Lower leg skin (tissue), 4 donors: ENCODE data around the gene AQP12A. TPM values are rescaled to one million over a fixed set of nuclear protein-coding genes. Genes with fewer than 3 reads are reported as not detected.
"Not testable (repeated sequence)": the region's sequence is repeated elsewhere in the genome, so short reads cannot be mapped to it uniquely, and the experiment has no call there.

ENCODE experiments used
- DNase-seq, 2 donors: peaks; one replicate each; pipeline ENCODE4 v3.0.0-alpha.2; 2019; ENCODE audit warnings: low spot score in 2 of 2
- H3K4me3 ChIP-seq: fragments of 200-600 bp; sonication (generic); 2 replicates; pipeline ENCODE4 v1.5.1; 2017; ENCODE audit warnings: mild to moderate bottlenecking, low read depth; ENCODE audit not compliant: poor library complexity, severe bottlenecking
- CTCF ChIP-seq, 3 donors: fragments of 450-650 bp; IDR thresholded peaks; one replicate each; pipeline ENCODE4 v1.5.1; 2016; ENCODE audit warnings: antibody characterized with exemption in 3 of 3, mild to moderate bottlenecking in 3 of 3, moderate library complexity in 2 of 3
- POLR2A ChIP-seq, 2 donors: fragments of 450-650 bp; IDR thresholded peaks; one replicate each; pipeline ENCODE4 v1.6.1; 2016 to 2017; ENCODE audit warnings: antibody characterized with exemption in 2 of 2, mild to moderate bottlenecking in 1 of 2, moderate library complexity in 1 of 2
- WGBS, 2 donors: methylation state at CpG; one replicate each; pipeline ENCODE4 v1.1.5; 2018; 5-methylcytosine and 5-hydroxymethylcytosine counted together
- intact Hi-C: fragments of 100-400 bp; cut with DNase I; formaldehyde crosslinking; loops from one replicate; pipeline ENCODE4 v1.15.0; 2023; ENCODE audit warnings: low total_unique reads
- total RNA-seq, 4 donors: library from RNA; depleted of rRNA; stranded (reverse); fragments of >200 nt; gene quantifications; one replicate each; pipeline ENCODE4 v1.1.0, GENCODE V29; 2016

AQP12A gene, protein sequence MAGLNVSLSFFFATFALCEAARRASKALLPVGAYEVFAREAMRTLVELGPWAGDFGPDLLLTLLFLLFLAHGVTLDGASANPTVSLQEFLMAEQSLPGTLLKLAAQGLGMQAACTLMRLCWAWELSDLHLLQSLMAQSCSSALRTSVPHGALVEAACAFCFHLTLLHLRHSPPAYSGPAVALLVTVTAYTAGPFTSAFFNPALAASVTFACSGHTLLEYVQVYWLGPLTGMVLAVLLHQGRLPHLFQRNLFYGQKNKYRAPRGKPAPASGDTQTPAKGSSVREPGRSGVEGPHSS
- not detected for total RNA-seq

DNA sequence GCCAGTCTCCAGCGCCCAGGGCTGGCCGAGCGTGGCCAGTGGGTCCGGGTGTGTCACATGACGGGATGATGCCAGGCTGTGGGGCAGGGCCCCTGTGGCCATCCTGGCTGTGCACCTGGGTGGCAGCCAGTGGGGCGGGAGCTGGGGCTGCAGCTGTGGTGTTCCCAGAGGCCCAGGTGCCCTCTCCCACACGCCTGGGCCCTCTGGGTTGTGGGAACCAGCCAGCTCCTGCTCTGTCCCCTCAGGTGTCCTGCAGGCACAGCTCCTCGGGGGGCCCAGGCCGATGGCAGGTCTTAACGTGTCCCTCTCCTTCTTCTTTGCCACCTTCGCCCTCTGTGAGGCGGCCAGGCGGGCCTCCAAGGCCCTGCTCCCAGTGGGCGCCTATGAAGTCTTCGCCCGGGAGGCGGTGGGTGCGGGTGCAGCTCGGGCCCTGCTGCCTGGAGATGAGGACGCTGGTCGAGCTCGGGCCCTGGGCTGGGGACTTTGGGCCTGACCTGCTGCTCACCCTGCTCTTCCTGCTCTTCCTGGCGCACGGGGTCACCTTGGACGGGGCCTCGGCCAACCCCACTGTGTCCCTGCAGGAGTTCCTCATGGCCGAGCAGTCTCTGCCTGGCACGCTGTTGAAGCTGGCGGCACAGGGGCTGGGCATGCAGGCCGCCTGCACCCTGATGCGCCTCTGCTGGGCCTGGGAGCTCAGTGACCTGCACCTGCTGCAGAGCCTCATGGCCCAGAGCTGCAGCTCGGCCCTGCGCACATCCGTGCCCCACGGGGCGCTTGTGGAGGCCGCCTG, at the start of gene AQP12A:
AQP12A (plus strand) TSS at position 236 of the 790 bp plus-strand sequence; CDS start at position 284, 48 bp downstream.
- H3K4me3 ChIP-seq, result not testable (repeated sequence)
- peak in 1 of 2 donors; percentile 25 for DNase-seq
- 68 to 84% methylated on average over 8 to 19 of the region's 37 CpGs for WGBS, 2 donors

GRCh38 chr2:240642061-240642805, 49.4 kb upstream of the AQP12A start:
- peak in 1 of 2 donors; percentile 83 for DNase-seq
- TF ChIP-seq POLR2A (IDR thresholded peaks at IDR 0.05), result no peak
- no peak for TF ChIP-seq CTCF (IDR thresholded peaks at IDR 0.05)
- H3K4me3 ChIP-seq, result no peak overlapping the region
- intact Hi-C loops, result no loop called here
- WGBS, 2 donors, result 81% methylated on average over 11 to 29 of the region's 36 CpGs

More for the DNA sequence above, at the start of gene AQP12A:
- intact Hi-C loops, result not testable (repeated sequence)

- DNase-seq, result peak in 1 of 2 donors; percentile 4
- TF ChIP-seq CTCF (IDR thresholded peaks at IDR 0.05) (no peak), POLR2A (IDR thresholded peaks at IDR 0.05) (no peak)
- no peak overlapping the region for H3K4me3 ChIP-seq
- 89 to 93% methylated on average over 6 to 8 of the region's 11 CpGs for WGBS, 2 donors
- intact Hi-C loops, result no loop called here
Observed at GRCh38 chr2:240642806-240643092, 48.9 kb upstream of the AQP12A start.

DNA sequence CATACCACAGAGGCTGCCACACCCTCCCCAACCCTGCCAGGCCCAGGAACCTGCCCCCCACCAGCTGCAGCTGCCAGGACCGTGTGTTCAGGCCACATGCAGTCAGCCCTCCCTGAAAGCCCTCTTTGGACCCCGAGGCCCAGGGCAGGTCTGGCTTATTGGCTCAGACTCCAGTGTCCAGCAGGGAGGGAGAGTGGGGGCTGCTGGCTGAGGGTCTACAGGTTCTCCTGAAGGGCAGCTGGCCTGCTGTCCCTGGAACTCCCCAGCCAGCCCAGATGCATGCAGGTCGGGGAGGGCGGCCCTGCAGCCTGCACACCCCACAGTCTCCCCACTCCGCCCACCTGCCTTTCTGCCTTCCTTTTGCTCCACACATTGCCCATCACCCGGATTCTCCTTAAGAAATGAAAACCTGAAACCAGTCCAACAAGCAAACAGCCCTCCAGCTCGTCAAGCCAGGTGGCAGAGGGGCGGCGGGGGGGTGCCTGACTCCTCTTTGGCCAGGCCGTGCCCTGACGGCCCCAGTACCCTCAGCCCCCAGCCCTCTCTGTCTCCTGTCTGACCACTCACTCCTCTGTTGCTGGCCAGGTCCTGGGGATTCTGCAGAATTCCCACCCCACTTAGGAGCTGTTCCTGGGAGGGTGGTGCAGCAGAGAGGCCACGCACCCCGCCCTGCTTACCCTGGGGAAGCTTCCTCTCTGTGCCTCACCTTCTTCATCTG, 48.4 kb upstream of the AQP12A start:
- DNase-seq, result peak; percentile 5 to 59
- TF ChIP-seq POLR2A (IDR thresholded peaks at IDR 0.05), result no peak
- intact Hi-C loops, result no loop called here
- H3K4me3 ChIP-seq, result no peak overlapping the region
- 64% methylated on average over 12 to 13 of the region's 13 CpGs for WGBS, 2 donors

- WGBS, 2 donors, result 78 to 87% methylated on average over 9 to 15 of the region's 15 CpGs
- DNase-seq, result no peak
- intact Hi-C loops, result no loop called here
- no peak for TF ChIP-seq CTCF (IDR thresholded peaks at IDR 0.05)
- no peak for TF ChIP-seq POLR2A (IDR thresholded peaks at IDR 0.05)
- H3K4me3 ChIP-seq, result no peak overlapping the region
Observed at GRCh38 chr2:240643811-240644150, 47.9 kb upstream of the AQP12A start.

- WGBS, 2 donors, result 51 to 65% methylated on average over 14 of the region's 14 CpGs
- DNase-seq, result peak; percentile 5 to 79
- no peak overlapping the region for H3K4me3 ChIP-seq
- TF ChIP-seq POLR2A (IDR thresholded peaks at IDR 0.05) (no peak), CTCF (IDR thresholded peaks at IDR 0.05) (no peak)
- intact Hi-C loops, result no loop called here
Observed at GRCh38 chr2:240644171-240644651, 47.5 kb upstream of the AQP12A start.
